Activated T-cell treated with anti-CD3 and anti-CD28 coated beads, Interleukin-2, amount 50 U/mL, for 4 hours (primary cell): ENCODE data around the gene HIPK1. TPM values are rescaled to one million over a fixed set of nuclear protein-coding genes. Genes with fewer than 3 reads are reported as not detected.
"Not testable (repeated sequence)": the region's sequence is repeated elsewhere in the genome, so short reads cannot be mapped to it uniquely, and the experiment has no call there.

Experiments
- ATAC-seq, 2 donors: fragments of 200-7000 bp; cut with Tn5 transposase; one replicate each; pipeline ENCODE4 v1.10.0; 2021
- DNase-seq: peaks from one replicate; pipeline ENCODE4 v3.0.0-alpha.2; 2020
- H3K27me3 Mint-ChIP-seq: one replicate; pipeline ENCODE4 v1.8.0; 2021; ENCODE audit warnings: low read depth, mixed read lengths
- H3K36me3 Mint-ChIP-seq: one replicate; pipeline ENCODE4 v1.8.0; 2022; ENCODE audit warnings: mixed read lengths; ENCODE audit not compliant: insufficient read depth
- H3K4me1 Mint-ChIP-seq: one replicate; pipeline ENCODE4 v1.8.0; 2021; ENCODE audit warnings: low read depth, mixed read lengths
- H3K4me3 Mint-ChIP-seq: one replicate; pipeline ENCODE4 v1.8.0; 2021; ENCODE audit warnings: mild to moderate bottlenecking, moderate library complexity, mixed read lengths
- H3K9me3 Mint-ChIP-seq: one replicate; pipeline ENCODE4 v1.8.0; 2021; ENCODE audit warnings: mixed read lengths
- total RNA-seq, 3 donors: library from RNA; stranded (reverse); gene quantifications; one replicate each; pipeline ENCODE4 v1.2.1, GENCODE V29; 2021

Gene HIPK1
- total RNA-seq, 3 donors from 2014 or later = 63.6 to 67.1 (median 63.6) TPM

DNA sequence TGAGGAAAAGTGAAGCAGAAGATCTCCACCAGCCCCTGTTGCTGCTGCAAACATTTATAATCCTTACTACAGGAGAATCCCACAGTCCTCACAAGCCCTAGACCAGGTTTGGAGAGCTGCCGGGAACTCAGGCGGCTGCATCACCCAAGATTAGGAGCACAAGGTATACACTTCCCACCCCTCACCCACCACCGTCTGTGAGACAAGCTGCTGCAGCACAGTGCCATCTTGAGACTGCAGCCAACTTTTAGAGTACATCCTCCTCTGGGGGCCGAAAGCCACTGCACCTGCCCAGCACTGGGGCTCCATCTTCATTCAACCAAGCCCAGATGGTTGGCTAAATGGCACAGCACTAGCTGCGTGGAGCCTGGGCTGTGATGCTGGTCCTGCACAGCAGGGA lies 63.9 kb downstream of the HIPK1 start:
- Mint-ChIP-seq H3K9me3 (peaks cover 16% of the 10 kb centered on the region), H3K27me3 (peaks cover 6% of the 10 kb centered on the region), H3K36me3 (peaks cover 2% of the 10 kb centered on the region), H3K4me3 (no peak overlapping the region), H3K4me1 (no peaks in the 10 kb centered on the region)
- ATAC-seq = no peak
- DNase-seq = no peak

DNA sequence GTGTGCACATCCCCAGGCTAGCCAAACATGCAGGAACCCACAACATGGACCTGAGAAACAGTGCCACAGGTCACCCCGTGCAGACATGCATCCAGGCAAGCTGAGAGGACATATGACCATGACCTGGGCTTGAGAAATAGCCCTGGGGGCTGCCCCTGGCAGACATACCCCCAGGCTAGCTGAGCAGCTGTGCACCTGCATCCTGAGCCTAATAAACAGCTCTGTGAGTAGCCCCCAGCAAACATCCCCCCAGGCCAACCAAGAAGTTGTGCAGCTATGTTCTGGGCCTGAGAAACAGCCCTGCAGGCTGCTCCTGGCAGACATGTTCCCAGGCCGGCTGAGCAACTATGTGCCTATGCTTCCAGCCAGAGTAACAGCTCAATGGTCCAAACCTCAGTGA lies 64.6 kb downstream of the HIPK1 start:
- no peak overlapping the region for H3K4me3 Mint-ChIP-seq
- DNase-seq (no peak), ATAC-seq (no peak)
- peaks cover 8% of the 10 kb centered on the region for H3K27me3 Mint-ChIP-seq
- H3K36me3 Mint-ChIP-seq = peaks cover 2% of the 10 kb centered on the region
- H3K4me1 Mint-ChIP-seq = no peaks in the 10 kb centered on the region
- H3K9me3 Mint-ChIP-seq = peaks cover 16% of the 10 kb centered on the region

DNA sequence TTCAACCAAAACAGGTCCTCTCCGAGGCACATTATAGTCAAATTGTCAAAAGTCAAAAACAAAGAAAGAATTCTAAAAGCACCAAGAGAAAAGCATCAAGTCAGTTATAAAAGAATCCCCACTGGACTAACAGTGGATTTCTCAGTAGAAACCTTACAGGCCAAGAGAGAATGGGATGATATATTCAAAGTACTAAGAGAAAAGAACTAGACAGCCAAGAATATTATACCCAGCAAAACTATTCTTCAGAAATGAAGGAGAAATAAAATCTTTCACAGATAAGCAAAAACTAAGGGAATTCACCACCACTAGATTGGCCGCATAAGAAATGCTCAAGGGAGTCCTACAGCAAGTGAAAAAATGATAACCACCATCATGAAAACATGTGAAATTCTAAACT lies 66.3 kb downstream of the HIPK1 start:
- no peak overlapping the region for H3K4me3 Mint-ChIP-seq
- peaks cover 2% of the 10 kb centered on the region for H3K36me3 Mint-ChIP-seq
- peaks cover 9% of the 10 kb centered on the region for H3K27me3 Mint-ChIP-seq
- no peak for DNase-seq
- H3K4me1 Mint-ChIP-seq = no peaks in the 10 kb centered on the region
- peaks cover 16% of the 10 kb centered on the region for H3K9me3 Mint-ChIP-seq
- ATAC-seq = no peak

DNA sequence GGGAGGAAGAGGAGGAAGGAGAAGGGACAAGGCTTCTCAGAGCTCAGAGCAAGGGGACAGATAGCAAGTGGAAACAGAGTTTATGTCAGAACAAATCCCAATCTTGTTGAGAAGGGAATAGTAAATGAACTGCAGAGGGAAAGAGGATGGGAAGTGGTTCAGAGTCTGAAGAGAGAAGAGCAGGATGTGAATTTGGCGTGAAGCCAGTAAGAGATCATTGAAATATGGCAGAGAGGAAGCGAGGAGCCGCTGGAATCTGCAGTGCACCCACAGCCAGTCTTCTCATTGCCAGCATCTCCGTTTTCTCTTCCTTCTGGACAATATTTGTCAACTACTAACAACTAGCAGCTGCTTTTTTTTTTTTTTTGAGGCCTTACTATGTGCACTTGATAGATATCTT lies 69.2 kb downstream of the HIPK1 start:
- Mint-ChIP-seq H3K4me1 (no peaks in the 10 kb centered on the region), H3K9me3 (peaks cover 16% of the 10 kb centered on the region), H3K27me3 (peaks cover 3% of the 10 kb centered on the region), H3K4me3 (no peak overlapping the region), H3K36me3 (peaks cover 2% of the 10 kb centered on the region)
- DNase-seq (no peak), ATAC-seq (no peak)

DNA sequence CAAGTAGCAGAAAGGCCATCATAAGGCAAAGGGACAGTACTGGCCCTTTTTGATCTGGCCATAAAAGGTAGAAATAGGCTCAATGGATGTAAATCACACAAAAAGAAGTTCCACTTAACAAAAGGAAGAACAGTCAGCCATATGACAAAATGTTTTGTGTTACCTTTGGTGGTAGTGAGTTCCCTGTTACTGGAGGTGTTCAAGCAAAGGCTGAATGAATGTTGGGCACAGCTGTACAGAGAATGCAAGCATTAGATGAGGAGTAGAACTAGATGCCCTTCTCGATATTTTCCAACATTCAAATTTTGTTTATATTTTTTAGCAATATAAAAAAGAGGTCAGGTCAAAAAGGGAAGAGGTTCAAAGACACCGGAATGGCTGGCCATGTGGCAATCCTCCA lies 70.1 kb downstream of the HIPK1 start:
- no peak for ATAC-seq
- peaks cover 2% of the 10 kb centered on the region for H3K36me3 Mint-ChIP-seq

DNA sequence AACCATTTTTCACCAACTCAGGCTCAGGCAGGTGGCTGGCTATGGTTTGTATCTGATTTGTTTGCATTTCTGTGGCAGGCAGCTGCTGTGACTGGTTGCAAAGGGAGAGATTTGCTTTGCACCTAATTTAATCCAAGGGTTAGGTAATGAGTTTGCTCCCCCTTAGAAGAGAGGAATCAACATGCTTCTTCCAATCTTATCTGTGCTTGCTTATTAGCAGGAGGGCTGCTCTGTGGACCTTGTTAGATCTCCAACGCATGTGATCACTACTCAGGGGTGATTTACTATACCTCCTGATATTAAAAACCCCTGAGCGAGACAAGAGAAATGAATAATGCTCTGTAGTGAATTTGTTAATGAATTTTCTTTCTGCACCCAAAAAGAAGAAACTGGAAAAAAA lies 70.7 kb downstream of the HIPK1 start:
- Mint-ChIP-seq H3K9me3 (peaks cover 9% of the 10 kb centered on the region), H3K36me3 (peaks cover 2% of the 10 kb centered on the region), H3K27me3 (peaks cover 3% of the 10 kb centered on the region), H3K4me3 (no peak overlapping the region), H3K4me1 (no peaks in the 10 kb centered on the region)
- DNase-seq = no peak
- ATAC-seq = no peak

More for the DNA sequence above, 70.1 kb downstream of the HIPK1 start:
- Mint-ChIP-seq H3K27me3 (peaks cover 3% of the 10 kb centered on the region), H3K9me3 (peaks cover 13% of the 10 kb centered on the region), H3K4me3 (no peak overlapping the region), H3K4me1 (no peaks in the 10 kb centered on the region)
- no peak for DNase-seq

DNA sequence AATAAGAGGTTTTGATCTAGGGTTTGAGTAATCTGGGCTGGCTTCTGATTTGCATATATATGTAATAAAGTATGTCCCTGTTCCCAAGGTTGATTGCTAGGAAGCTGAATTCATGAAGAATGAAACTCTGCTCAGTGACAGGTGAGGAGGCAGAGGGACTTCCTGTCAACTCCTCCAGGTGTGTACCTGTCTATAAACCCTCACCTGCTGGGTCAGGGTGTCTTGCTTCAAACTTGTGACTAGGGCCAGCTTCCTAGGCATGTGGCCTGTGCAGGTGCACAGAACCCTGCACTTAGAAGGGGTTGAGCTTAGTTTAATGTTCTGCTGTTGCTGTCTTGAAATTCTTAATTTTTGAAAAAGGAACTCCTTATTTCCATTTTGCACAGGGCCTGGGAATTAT lies 71.3 kb downstream of the HIPK1 start:
- no peak for DNase-seq
- peaks cover 2% of the 10 kb centered on the region for H3K36me3 Mint-ChIP-seq
- H3K9me3 Mint-ChIP-seq = peaks cover 3% of the 10 kb centered on the region
- no peaks in the 10 kb centered on the region for H3K4me1 Mint-ChIP-seq
- H3K27me3 Mint-ChIP-seq = peaks cover 3% of the 10 kb centered on the region
- no peak overlapping the region for H3K4me3 Mint-ChIP-seq
- no peak for ATAC-seq

DNA sequence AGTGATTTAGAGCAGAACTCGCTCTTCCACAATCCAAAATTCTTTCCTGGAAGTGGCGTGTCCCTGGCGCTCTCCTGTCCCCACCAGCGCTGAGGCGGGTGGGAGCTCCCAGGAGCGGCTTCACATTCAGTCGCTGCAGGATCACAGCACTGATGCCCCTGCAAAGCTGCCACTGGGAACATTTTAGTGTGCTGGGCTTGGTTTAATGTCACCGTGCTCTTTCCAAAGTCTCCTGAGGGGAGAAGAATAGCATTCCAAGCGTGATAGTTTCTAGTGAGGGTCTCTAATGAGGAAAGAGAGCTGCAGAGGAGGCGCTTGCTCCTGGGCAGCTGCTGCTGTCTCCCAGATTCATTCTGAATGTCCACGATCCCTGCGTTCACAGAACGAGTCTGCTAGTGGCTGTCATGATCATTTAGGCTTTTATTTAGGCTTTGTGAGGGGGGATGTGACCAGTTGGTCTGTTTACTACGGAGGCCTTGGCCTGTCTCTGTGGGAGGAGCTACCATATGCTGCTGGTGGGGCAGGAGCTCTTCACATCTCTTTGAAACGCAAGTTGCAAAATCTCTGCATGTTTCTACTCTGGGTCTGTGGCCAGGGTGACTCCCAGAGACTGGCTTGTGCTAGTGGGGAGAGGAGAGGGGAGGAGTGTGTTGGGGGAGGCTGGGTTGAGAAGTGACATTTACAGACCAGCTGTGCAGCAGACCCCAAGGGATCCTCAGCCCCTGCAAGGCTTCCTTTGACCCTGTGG lies 73.5 kb downstream of the HIPK1 start:
- H3K36me3 Mint-ChIP-seq = no peaks in the 10 kb centered on the region
- ATAC-seq (no peak), DNase-seq (no peak)
- H3K27me3 Mint-ChIP-seq = peaks cover 3% of the 10 kb centered on the region
- no peaks in the 10 kb centered on the region for H3K4me1 Mint-ChIP-seq
- no peak overlapping the region for H3K4me3 Mint-ChIP-seq
- no peaks in the 10 kb centered on the region for H3K9me3 Mint-ChIP-seq

DNA sequence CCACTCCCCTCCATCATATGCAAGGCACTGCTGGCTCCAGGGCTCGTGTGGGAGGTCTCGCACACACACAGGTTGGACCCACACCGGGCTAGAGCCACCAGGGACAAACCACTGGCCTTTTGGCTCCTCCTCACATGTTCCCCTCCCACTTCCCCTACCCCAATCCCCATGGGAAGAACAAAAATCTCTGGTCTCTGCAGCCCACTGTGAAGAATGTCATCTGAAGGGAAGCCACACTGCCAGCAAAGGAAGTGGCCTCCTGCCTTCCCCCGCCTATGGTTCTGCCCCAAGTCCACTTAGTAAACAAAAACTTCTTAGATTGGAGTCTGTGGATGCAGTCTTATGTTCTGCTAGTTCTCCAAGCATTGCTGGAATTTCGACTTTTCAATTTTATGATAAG lies 74.3 kb downstream of the HIPK1 start:
- DNase-seq = no peak
- H3K4me3 Mint-ChIP-seq = no peak overlapping the region
- no peaks in the 10 kb centered on the region for H3K36me3 Mint-ChIP-seq
- H3K27me3 Mint-ChIP-seq = peaks cover 1% of the 10 kb centered on the region
- H3K4me1 Mint-ChIP-seq = no peaks in the 10 kb centered on the region
- ATAC-seq = no peak
- no peaks in the 10 kb centered on the region for H3K9me3 Mint-ChIP-seq

DNA sequence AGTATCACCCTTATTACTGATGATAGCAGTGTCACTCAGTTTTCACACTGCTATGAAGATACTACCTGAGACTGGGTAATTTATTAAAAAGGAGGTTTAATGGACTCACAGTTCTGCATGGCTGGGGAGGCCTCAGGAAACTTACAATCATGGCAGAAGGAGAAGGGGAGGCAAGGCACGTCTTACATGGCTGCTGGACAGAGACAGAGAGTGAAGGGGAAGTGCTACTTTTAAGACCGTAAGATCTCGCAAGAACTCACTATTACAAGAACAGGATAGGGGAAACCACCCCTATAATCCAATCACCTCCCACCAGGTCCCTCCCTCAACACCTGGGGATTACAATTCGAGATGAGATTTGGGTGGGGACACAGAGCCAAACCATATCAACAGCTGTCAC lies 77.7 kb downstream of the HIPK1 start:
- not testable (repeated sequence) for H3K4me1 Mint-ChIP-seq, H3K36me3 Mint-ChIP-seq, H3K4me3 Mint-ChIP-seq, H3K27me3 Mint-ChIP-seq, H3K9me3 Mint-ChIP-seq, DNase-seq, ATAC-seq

DNA sequence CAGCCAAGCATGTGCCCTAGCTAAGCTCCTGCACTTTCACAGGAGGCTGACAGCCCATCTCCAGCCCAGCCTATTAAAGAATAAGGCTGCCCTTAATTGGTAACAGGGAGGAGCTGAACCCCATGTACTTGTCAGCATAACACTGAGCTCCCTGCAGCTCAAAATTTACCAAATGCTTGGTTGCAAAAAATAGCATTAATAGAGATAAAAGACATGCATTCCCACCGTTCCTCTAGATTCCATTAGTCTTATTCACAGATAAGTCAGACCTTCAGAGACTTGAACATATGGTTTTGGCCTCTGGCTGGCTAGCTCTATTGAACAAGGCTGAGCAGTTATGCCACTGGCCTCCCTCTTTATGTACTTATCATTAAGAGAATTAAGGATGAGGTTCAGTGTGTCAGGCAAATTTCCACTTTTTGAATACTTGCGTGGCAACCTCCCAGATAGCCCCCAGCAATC lies 79.4 kb downstream of the HIPK1 start:
- no peaks in the 10 kb centered on the region for H3K36me3 Mint-ChIP-seq
- H3K4me3 Mint-ChIP-seq = no peak overlapping the region
- H3K4me1 Mint-ChIP-seq = no peaks in the 10 kb centered on the region
- ATAC-seq (no peak), DNase-seq (no peak)
- H3K27me3 Mint-ChIP-seq = no peaks in the 10 kb centered on the region
- no peaks in the 10 kb centered on the region for H3K9me3 Mint-ChIP-seq

DNA sequence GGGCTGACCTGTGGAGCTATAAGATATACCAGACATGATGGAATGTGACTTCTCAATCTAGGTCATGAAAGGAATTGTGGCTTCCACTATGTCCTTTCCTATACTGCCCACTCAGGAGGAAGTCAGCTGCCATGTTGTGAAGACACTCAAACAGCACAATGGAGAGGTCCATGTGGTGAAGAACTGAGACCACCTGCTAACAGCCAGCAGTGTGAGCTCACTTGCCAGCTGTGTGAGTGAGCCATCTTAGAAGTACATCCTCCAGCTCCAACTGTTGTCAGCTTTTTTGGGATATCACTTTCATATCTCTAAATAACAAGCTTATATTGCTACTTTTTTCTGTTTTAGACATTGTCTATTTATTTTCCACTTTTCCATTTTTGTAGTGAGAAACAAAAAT lies 79.9 kb downstream of the HIPK1 start:
- Mint-ChIP-seq H3K9me3 (no peaks in the 10 kb centered on the region), H3K4me1 (no peaks in the 10 kb centered on the region), H3K27me3 (peaks cover 2% of the 10 kb centered on the region), H3K4me3 (no peak overlapping the region), H3K36me3 (no peaks in the 10 kb centered on the region)
- ATAC-seq (no peak), DNase-seq (no peak)

DNA sequence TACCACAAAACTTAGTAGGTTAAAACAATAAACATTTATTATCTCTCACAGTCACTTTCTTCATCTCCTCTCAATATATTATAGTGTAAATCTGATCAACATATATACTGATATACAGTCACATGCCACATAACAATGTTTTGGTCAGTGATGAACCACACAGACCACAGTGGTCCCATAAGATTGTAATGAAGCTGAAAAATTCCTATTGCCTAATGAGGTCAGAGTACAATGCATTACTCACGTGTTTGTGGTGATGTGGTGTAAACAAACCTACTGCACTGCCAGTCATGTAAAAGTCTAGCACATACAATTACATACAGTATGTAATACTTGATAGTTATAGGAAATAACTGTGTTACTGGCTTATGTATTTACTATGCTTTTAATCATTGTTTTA lies 80.3 kb downstream of the HIPK1 start:
- Mint-ChIP-seq H3K27me3 (peaks cover 3% of the 10 kb centered on the region), H3K4me1 (no peaks in the 10 kb centered on the region)

DNA sequence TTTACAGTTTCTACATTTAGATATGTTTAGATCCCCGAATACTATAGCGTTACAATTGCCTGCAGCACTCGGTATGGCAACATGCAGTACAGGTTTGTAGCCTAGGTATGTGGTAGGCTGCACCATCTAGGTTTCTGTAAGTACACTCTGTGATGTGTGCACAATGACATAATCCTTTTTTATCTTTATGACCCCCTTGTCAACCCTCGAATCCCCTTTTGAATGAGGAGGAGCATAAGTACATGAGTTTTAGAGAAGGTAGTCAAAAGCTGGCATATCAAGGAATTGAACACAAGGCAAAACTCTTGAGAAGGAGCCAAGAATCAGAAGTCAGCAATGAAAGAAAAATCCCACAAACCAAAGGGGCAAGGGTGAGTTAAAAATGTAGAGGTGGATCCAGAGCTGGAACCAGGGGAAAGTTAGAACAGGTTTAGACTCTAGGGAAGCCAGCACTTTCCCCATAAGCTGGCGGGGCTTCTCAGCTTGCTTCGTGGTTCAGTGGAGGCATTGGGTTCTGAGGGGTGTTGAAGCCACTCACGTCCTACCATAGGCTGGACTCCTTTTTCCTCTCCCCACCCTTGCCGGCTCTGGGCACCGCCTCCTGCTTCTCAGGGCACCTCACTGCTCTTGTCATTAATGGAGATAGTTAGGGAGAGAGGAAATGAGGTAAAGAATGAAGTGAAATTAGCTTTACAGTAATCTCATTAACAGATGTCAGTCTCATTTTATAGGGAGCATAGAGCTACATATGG lies 81.5 kb downstream of the HIPK1 start:
- no peaks in the 10 kb centered on the region for H3K36me3 Mint-ChIP-seq
- no peak for DNase-seq
- H3K4me3 Mint-ChIP-seq = no peak overlapping the region
- H3K27me3 Mint-ChIP-seq = peaks cover 9% of the 10 kb centered on the region
- ATAC-seq = no peak
- H3K9me3 Mint-ChIP-seq = no peaks in the 10 kb centered on the region
- no peaks in the 10 kb centered on the region for H3K4me1 Mint-ChIP-seq

More for the DNA sequence above, 80.3 kb downstream of the HIPK1 start:
- ATAC-seq (no peak), DNase-seq (no peak)
- no peaks in the 10 kb centered on the region for H3K36me3 Mint-ChIP-seq
- H3K9me3 Mint-ChIP-seq = no peaks in the 10 kb centered on the region
- H3K4me3 Mint-ChIP-seq = no peak overlapping the region

DNA sequence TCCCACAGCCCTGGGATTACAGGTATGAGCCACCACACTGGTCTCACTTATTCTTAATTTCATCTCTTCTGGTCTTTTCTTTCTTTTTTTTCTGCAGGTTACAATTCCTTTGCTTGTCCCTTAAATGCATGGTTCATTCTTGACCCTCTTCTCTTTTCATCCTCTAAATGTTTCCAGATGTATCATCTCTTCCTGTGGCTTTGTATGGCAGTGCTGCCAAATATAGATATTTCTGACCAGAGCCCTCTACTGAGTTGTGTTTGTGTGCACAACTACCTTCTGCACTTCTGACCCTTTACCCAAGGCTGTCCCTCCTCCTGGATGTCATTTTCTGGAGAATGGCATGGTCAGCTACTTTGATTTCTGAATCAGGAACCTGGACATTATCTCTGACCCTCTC lies 82.7 kb downstream of the HIPK1 start:
- Mint-ChIP-seq H3K36me3 (no peaks in the 10 kb centered on the region), H3K4me1 (no peaks in the 10 kb centered on the region)

More for the DNA sequence above, 82.7 kb downstream of the HIPK1 start:
- Mint-ChIP-seq H3K9me3 (no peaks in the 10 kb centered on the region), H3K4me3 (no peak overlapping the region), H3K27me3 (peaks cover 9% of the 10 kb centered on the region)
- ATAC-seq (no peak), DNase-seq (no peak)
